SK-N-MC (cell line): ENCODE results near the gene SLC25A44.

ENCODE experiments used
- EZH2 ChIP-seq: fragments of 200-600 bp; sonication (generic); IDR thresholded peaks from one replicate; pipeline ENCODE4 v1.6.1; 2017; ENCODE audit warnings: antibody characterized with exemption
- POLR2AphosphoS5 ChIP-seq: IDR thresholded peaks from 2 replicates; pipeline ENCODE4 v1.6.1; 2012; ENCODE audit warnings: mild to moderate bottlenecking, low read depth, low read length, borderline replicate concordance

GRCh38 chr1:156149374-156150332 is 44.3 kb upstream of the SLC25A44 start:
- TF ChIP-seq EZH2 (no peak), POLR2AphosphoS5 (no peak)
